HFFc6 (cell line): Measurements from ENCODE around the gene ACVRL1. TPM values are rescaled to one million over a fixed set of nuclear protein-coding genes. Genes with fewer than 3 reads are reported as not detected.

ENCODE experiments used
- DNase-seq: peaks from one replicate; pipeline ENCODE4 v3.0.0-alpha.2; 2018
- H3K27ac Mint-ChIP-seq: 2 replicates; pipeline ENCODE4 v1.8.0; 2020; ENCODE audit warnings: mild to moderate bottlenecking, mixed read lengths
- H3K27me3 Mint-ChIP-seq: 2 replicates; pipeline ENCODE4 v1.8.0; 2021; ENCODE audit warnings: mild to moderate bottlenecking, moderate library complexity, mixed read lengths; ENCODE audit not compliant: insufficient read depth
- H3K36me3 Mint-ChIP-seq: 2 replicates; pipeline ENCODE4 v1.8.0; 2021; ENCODE audit warnings: low read depth, mixed read lengths
- H3K4me1 Mint-ChIP-seq: 2 replicates; pipeline ENCODE4 v1.8.0; 2020; ENCODE audit warnings: low read depth, mixed read lengths
- H3K4me3 Mint-ChIP-seq: 2 replicates; pipeline ENCODE4 v1.8.0; 2020; ENCODE audit warnings: mild to moderate bottlenecking, moderate library complexity, mixed read lengths
- H3K9me3 Mint-ChIP-seq: 2 replicates; pipeline ENCODE4 v1.8.0; 2020; ENCODE audit warnings: mild to moderate bottlenecking, mixed read lengths
- CTCF ChIP-seq: fragments of 200-600 bp; sonication (generic); IDR thresholded peaks from 2 replicates; pipeline ENCODE4 v1.5.0; 2021; ENCODE audit warnings: antibody characterized with exemption, mild to moderate bottlenecking
- total RNA-seq, 6 experiments: library from RNA; stranded (reverse); fragmentation: NEBNext Ultra II Directional; extraction: Animal tissue kit (Norgen Biotek cat#: 25700); gene quantifications; 2 replicates in 1 of 6; 3 replicates in 5 of 6; pipeline ENCODE4 v1.2.3, GENCODE V29; 2021

The ACVRL1 gene
- total RNA-seq, 6 experiments from 2014 or later = 5.4 to 13.5 (median 10.0) TPM

GRCh38 chr12:51925346-51926063, 18.2 kb downstream of the ACVRL1 start:
- no peak for TF ChIP-seq CTCF
- Mint-ChIP-seq H3K4me3 (no peak overlapping the region), H3K27ac (no peak overlapping the region), H3K27me3 (peaks cover 7% of the 10 kb centered on the region), H3K36me3 (no peaks in the 10 kb centered on the region), H3K9me3 (no peaks in the 10 kb centered on the region), H3K4me1 (peaks cover 24% of the 10 kb centered on the region)
- no peak for DNase-seq

- no peak for TF ChIP-seq CTCF
- no peaks in the 10 kb centered on the region for H3K36me3 Mint-ChIP-seq
- no peak overlapping the region for H3K27ac Mint-ChIP-seq
- DNase-seq = no peak
- H3K27me3 Mint-ChIP-seq = peaks cover 7% of the 10 kb centered on the region
- no peak overlapping the region for H3K4me3 Mint-ChIP-seq
- H3K4me1 Mint-ChIP-seq = peaks cover 24% of the 10 kb centered on the region
- no peaks in the 10 kb centered on the region for H3K9me3 Mint-ChIP-seq
These were observed 18.8 kb downstream of the ACVRL1 start for GRCh38 chr12:51926064-51926632.

GRCh38 chr12:51926718-51927117, 19.4 kb downstream of the ACVRL1 start:
- no peaks in the 10 kb centered on the region for H3K9me3 Mint-ChIP-seq
- H3K4me1 Mint-ChIP-seq = peaks cover 24% of the 10 kb centered on the region
- no peak for DNase-seq
- peaks cover 9% of the 10 kb centered on the region for H3K27me3 Mint-ChIP-seq
- no peak overlapping the region for H3K27ac Mint-ChIP-seq
- H3K36me3 Mint-ChIP-seq = no peaks in the 10 kb centered on the region
- peak; percentile 78 for TF ChIP-seq CTCF
- H3K4me3 Mint-ChIP-seq = no peak overlapping the region

- H3K36me3 Mint-ChIP-seq = no peaks in the 10 kb centered on the region
- H3K9me3 Mint-ChIP-seq = no peaks in the 10 kb centered on the region
- no peaks in the 10 kb centered on the region for H3K4me1 Mint-ChIP-seq
- no peak overlapping the region for H3K27ac Mint-ChIP-seq
- peaks cover 18% of the 10 kb centered on the region for H3K27me3 Mint-ChIP-seq
- no peak for DNase-seq
- H3K4me3 Mint-ChIP-seq = no peak overlapping the region
- no peak for TF ChIP-seq CTCF
These were observed 25.1 kb downstream of the ACVRL1 start for GRCh38 chr12:51932218-51933076.

- no peak for DNase-seq
- Mint-ChIP-seq H3K27me3 (peaks cover 15% of the 10 kb centered on the region), H3K4me3 (no peak overlapping the region), H3K9me3 (no peaks in the 10 kb centered on the region), H3K27ac (no peak overlapping the region), H3K4me1 (no peaks in the 10 kb centered on the region), H3K36me3 (no peaks in the 10 kb centered on the region)
- no peak for TF ChIP-seq CTCF
These were observed 26.8 kb downstream of the ACVRL1 start for GRCh38 chr12:51934080-51934479.
